Epithelial cell of proximal tubule (primary cell): ENCODE data around the gene KCNK10. TPM values are rescaled to one million over a fixed set of nuclear protein-coding genes. Genes with fewer than 3 reads are reported as not detected.

Source experiments
- DNase-seq: peaks from one replicate; pipeline ENCODE4 v3.0.0-alpha.2; 2011; ENCODE audit warnings: low read depth
- H3K4me3 ChIP-seq: 2 replicates; pipeline ENCODE4 v1.5.1; 2011; ENCODE audit warnings: low read depth, mild to moderate bottlenecking, low read length
- total RNA-seq: library from RNA; depleted of rRNA; stranded (reverse); fragments of >200 nt; gene quantifications from 2 replicates; pipeline ENCODE4 v1.2.3, GENCODE V29; 2015
- TF ChIP-seq, protein P1 (sequence below): conservative IDR thresholded peaks from 2 replicates; pipeline ENCODE4 v1.5.1; 2012; ENCODE audit warnings: low read depth, mild to moderate bottlenecking, low read length

KCNK10 gene
- total RNA-seq, 1 donor from 2014 or later = 4.2 TPM

DNA sequence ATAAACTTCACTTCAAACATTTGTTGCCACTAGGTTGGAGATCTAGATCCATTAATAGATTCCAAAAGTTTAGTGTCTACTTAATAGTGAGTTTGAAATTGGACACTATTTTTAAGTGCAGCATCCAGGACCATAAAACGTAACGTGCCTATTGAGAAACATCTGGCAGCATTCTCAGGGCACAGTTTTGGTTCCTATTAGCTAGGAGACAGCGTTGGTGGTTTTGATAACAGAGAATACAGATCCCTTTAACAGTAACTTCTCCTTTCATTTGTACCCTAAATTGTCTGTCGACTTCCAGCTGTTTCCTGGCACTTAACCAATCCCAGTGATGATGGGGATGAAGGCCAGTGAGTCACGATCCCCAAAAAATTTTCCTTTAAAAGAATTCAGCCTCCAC lies 25.8 kb downstream of the KCNK10 start:
- DNase-seq = no peak
- TF ChIP-seq, protein P1, sequence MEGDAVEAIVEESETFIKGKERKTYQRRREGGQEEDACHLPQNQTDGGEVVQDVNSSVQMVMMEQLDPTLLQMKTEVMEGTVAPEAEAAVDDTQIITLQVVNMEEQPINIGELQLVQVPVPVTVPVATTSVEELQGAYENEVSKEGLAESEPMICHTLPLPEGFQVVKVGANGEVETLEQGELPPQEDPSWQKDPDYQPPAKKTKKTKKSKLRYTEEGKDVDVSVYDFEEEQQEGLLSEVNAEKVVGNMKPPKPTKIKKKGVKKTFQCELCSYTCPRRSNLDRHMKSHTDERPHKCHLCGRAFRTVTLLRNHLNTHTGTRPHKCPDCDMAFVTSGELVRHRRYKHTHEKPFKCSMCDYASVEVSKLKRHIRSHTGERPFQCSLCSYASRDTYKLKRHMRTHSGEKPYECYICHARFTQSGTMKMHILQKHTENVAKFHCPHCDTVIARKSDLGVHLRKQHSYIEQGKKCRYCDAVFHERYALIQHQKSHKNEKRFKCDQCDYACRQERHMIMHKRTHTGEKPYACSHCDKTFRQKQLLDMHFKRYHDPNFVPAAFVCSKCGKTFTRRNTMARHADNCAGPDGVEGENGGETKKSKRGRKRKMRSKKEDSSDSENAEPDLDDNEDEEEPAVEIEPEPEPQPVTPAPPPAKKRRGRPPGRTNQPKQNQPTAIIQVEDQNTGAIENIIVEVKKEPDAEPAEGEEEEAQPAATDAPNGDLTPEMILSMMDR = no peak
- no peak overlapping the region for H3K4me3 ChIP-seq

- TF ChIP-seq, protein P1 = no peak
- no peak overlapping the region for H3K4me3 ChIP-seq
- no peak for DNase-seq
These were observed 26.7 kb downstream of the KCNK10 start for GRCh38 chr14:88296351-88296750.

GRCh38 chr14:88289996-88290395 lies 33.1 kb downstream of the KCNK10 start:
- no peak overlapping the region for H3K4me3 ChIP-seq
- TF ChIP-seq, protein P1 = no peak
- no peak for DNase-seq

- DNase-seq = no peak
These were observed 33.8 kb downstream of the KCNK10 start for GRCh38 chr14:88289234-88289633.

DNA sequence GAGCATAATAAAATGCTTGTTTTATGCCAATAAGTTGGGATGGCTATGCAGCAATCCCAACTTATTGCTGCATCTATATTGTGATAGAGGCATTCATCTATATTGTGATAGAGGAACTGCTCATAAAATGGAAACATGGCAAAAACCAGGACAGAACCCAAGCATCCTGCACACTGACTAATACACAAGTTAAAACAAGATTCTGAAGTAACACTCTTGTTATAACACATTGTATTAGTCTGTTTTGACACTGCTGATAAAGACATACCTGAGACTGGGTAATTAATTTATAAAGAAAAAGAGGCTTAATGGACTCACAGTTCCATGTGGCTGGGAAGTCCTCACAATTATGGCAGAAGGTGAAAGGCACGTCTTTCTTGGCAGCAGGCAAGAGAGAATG lies 36.8 kb downstream of the KCNK10 start:
- H3K4me3 ChIP-seq = no peak overlapping the region
- TF ChIP-seq, protein P1 = no peak
- DNase-seq = no peak

More at GRCh38 chr14:88289234-88289633, 33.8 kb downstream of the KCNK10 start:
- no peak overlapping the region for H3K4me3 ChIP-seq
- TF ChIP-seq, protein P1 = no peak

DNA sequence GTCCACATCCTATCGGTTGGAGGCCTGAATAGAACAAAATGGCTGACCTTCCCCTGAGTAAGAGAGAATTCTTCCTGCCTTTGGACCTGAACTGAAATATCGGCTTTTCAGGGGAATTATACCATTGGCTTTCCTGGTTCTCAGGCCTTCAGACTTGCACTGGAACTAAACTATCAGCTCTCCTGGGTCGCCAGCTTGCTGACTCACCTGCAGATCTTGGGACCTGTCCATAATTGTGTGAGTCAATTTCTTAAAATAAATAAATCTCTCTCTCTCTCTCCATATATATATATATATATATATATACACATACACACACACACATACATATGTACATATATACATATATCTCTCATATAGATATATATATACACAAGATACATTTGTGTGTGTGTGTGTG lies 41.6 kb downstream of the KCNK10 start:
- no peak for DNase-seq

GRCh38 chr14:88276923-88277596 lies 46.0 kb downstream of the KCNK10 start:
- H3K4me3 ChIP-seq = no peak overlapping the region
- TF ChIP-seq, protein P1 = no peak
- no peak for DNase-seq

More for the DNA sequence above, 41.6 kb downstream of the KCNK10 start:
- TF ChIP-seq, protein P1 = no peak
- H3K4me3 ChIP-seq = no peak overlapping the region
